Lower leg skin (tissue), 3 donors: Measurements from ENCODE around the gene AOPEP.

Source experiments
- POLR2A ChIP-seq, 2 donors: fragments of 450-650 bp; IDR thresholded peaks; one replicate each; pipeline ENCODE4 v1.6.1; 2016 to 2017; ENCODE audit warnings: antibody characterized with exemption in 2 of 2, mild to moderate bottlenecking in 1 of 2, moderate library complexity in 1 of 2
- TF ChIP-seq, protein P1 (sequence below), 3 donors: fragments of 450-650 bp; IDR thresholded peaks; one replicate each; pipeline ENCODE4 v1.5.1; 2016; ENCODE audit warnings: antibody characterized with exemption in 3 of 3, mild to moderate bottlenecking in 3 of 3, moderate library complexity in 2 of 3

DNA sequence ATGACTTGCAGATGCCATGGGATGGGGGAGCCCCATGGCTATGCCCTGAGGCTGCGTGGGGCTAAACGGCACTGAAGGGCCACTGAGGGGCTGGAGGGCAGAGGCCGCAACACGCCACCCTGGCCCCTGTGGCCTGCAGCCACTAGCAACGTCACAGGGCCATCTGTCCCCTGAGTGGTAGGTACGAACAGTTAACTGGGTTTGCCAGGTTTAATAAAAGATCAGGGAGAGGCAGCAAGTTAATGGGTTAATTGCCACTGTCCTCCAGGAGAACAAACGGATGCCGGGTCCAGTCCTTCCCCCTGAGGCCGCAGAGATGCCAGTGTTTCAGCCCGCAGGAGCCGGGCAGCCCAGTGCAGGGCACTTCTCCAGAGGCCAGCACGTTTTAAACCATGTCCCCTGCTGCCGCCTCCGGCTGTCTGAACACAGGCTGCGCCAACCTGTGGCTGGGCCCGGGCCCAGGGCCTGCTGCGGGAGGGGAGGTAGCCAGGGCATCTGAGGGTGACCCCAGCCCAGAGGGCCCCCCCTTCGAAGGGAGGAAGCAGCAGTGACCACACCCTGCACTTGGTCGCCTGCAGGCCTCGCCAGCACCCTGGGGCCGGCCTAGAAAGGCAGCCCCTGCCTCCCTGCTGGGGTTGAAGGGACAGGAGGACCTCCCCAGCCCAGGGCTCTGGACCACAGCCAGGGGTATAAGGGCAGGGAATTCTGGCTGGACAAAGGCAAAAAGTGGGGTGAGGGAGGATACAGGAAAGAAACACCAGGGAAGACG, 363.7 kb downstream of the AOPEP start:
- TF ChIP-seq, protein P1, sequence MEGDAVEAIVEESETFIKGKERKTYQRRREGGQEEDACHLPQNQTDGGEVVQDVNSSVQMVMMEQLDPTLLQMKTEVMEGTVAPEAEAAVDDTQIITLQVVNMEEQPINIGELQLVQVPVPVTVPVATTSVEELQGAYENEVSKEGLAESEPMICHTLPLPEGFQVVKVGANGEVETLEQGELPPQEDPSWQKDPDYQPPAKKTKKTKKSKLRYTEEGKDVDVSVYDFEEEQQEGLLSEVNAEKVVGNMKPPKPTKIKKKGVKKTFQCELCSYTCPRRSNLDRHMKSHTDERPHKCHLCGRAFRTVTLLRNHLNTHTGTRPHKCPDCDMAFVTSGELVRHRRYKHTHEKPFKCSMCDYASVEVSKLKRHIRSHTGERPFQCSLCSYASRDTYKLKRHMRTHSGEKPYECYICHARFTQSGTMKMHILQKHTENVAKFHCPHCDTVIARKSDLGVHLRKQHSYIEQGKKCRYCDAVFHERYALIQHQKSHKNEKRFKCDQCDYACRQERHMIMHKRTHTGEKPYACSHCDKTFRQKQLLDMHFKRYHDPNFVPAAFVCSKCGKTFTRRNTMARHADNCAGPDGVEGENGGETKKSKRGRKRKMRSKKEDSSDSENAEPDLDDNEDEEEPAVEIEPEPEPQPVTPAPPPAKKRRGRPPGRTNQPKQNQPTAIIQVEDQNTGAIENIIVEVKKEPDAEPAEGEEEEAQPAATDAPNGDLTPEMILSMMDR (IDR thresholded peaks at IDR 0.05), result no peak
- no peak for TF ChIP-seq POLR2A (IDR thresholded peaks at IDR 0.05)
